ENCODE measurements around the gene FHAD1.

Gene FHAD1

GRCh38 chr1:15326691-15327588, 79.9 kb downstream of the FHAD1 start:
- peak; percentile 41 for DNase-seq (ENCODE audit: low spot score)

GRCh38 chr1:15328351-15329103, 81.5 kb downstream of the FHAD1 start:
- DNase-seq (ENCODE audit: low spot score), result peak; percentile 45

- DNase-seq (ENCODE audit: low spot score), result peak; percentile 70
Observed at GRCh38 chr1:15329104-15329820, 82.2 kb downstream of the FHAD1 start.

- no peak for DNase-seq (ENCODE audit: low spot score)
Observed at GRCh38 chr1:15330028-15330427, 83.0 kb downstream of the FHAD1 start.

DNA sequence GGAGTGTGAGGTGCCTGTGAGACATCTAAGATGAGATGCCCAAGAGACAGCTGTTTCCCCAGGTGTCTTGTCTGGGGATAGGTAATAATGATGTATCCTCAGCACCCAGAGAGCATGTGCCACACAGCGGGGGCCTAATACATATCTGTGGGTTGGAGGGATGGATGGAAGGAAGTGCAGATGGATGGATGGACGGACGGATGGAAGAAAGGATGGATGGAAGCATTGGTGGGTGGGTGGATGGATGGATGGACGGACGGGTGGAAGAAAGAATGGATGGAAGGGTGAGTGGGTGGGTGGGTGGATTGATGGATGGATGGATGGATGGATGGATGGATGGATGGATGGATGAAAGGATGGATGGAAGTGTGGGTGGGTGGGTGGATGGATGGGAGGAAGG, 84.2 kb downstream of the FHAD1 start:
- DNase-seq (ENCODE audit: low spot score), result no peak

DNA sequence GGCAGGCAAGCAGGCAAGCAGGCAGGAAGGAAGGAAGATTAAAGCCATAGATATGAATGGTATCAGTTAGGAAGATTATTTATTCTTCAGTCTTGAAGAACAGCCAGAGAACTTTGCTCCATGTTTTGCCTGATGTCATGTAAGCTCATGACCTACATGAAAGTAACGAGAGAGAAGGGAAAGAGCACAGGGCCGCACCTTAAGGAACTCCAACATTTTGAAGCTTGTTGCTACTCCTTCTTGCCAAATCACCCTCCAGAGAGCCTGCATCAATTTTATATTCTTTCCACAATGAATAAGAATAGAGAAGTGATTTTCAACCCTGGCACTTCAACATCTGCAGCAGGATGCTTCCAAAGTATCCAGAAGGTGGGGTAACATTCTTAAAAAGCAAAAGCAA, 84.7 kb downstream of the FHAD1 start:
- DNase-seq (ENCODE audit: low spot score), result no peak

DNA sequence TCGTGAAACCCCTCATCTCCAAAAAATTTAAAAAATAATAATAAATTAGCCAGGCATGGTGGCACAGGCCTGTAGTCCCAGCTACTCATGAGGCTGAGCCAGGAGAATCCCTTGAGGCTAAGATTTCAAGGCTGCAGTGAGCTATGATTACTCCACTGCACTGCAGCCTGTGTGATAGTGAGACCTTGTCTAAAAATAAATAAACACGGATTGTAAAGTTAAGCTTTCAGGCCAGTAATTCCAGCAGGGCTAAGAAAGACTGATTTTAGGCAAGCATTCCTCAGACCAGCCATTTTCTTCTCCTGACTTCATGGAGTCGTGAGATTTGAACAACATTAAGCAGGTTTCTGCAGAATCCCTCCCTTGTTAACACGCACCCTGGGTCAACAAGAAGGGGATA, 85.5 kb downstream of the FHAD1 start:
- no peak for DNase-seq (ENCODE audit: low spot score)

DNA sequence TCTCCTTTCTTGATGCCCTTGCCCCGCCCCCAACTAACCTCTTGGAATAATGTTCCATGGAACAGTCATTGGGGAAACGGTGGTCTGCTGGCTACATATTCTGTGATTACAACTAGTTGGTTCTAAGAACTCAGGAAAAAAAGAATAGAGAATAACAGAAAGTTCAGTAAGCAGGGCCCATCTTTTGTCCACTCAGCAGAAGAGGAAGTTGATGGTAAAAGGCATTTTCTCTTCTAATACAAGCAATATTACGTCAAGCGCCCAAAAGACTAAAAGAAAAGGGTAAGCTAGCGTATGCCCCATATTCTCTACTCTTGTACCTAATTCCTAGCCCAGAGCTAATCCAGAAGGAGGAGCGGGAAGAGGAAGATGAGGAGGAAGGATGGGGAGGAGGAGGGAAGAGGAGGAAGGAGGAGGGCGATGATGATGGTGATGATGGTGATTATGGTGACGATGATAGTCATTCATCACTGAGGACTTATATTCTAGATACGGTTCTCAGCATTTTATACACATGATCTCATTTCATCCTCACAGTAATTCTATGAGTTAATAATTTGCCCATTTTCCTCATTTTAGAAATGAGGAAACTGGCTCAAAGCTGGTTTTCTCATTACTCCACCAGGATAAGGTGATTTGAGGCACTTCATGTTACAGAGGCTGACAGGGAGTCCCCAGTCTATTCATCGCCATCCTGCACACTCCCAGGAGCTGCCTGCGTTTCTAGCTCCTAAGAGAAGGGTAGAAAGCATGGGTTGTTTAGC, 86.1 kb downstream of the FHAD1 start:
- DNase-seq (ENCODE audit: low spot score), result no peak

DNA sequence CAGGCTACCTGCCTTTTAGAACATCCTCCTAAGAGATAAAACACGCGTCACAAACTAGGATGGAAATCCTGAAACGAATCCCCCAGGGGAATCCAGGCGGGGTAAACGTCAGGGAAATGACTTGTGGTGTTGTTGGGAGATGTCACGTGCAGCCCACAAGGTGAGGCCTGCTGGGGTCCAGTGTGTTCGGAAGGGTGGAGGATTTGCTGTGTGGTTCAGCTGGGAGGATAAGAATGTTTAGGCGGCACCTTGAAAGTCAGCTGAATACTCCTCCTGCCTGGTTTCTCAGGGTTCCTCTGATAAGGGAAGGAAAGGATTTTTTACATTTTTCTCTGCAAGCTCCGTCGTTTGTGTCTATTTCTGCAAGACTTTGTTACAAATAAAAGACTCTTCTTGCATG, 88.0 kb downstream of the FHAD1 start:
- no peak for DNase-seq (ENCODE audit: low spot score)

- no peak for DNase-seq (ENCODE audit: low spot score)
Observed at GRCh38 chr1:15336866-15337265, 89.8 kb downstream of the FHAD1 start.

DNA sequence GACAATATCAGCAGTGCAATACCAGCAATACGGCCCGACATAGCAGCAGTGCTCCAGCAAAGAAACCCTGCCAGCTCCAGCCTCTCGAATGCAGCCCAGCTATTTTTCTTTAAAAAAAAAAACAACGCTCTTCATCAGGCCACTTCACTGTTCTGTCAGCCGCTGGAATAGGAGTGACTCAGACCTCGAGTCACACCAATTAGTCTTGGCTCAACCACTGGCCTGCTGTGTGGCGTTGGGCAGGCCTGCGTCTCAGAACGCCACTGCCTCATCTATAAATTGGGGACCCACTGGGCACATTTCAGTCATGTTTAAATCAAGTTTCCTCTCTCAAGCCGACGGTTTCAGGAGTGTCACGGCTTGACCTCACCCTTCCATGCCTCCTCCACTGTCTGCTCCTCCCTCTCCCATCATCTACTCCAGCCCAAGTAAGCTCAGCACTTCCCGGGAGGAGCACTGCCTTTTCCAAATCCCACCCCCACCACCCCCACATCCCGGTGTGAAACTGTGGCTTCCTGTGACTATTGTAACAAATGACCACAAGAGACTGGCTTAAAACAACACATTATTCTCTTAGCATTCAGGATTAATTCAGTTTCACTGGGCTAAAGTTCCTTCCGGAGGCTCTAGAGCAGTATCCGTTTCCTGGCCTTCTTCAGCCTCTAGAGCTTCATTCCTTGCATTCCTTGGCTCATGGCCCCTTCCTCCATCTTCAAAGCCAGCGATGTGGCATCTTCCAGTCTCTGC, 90.8 kb downstream of the FHAD1 start:
- peak; percentile 83 for DNase-seq (ENCODE audit: low spot score)

DNA sequence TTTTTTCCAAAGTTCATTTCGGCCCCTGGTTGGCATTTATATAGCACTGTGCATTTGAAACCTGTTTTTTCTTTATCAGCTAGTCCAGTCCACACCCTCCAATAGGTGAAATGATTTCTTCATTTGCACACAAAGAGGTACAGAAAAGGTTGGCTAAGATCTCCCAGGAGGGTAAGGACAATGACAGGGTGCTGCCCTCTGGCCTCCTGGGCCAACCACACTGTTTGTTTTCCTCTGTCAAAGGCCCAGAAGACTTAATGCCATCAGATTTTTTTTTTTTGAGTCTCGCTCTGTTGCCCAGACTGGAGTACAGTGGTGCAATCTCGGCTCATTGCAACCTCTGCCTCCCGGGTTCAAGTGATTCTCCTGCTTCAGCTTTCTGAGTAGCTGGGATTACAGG, 92.5 kb downstream of the FHAD1 start:
- no peak for DNase-seq (ENCODE audit: low spot score)

DNA sequence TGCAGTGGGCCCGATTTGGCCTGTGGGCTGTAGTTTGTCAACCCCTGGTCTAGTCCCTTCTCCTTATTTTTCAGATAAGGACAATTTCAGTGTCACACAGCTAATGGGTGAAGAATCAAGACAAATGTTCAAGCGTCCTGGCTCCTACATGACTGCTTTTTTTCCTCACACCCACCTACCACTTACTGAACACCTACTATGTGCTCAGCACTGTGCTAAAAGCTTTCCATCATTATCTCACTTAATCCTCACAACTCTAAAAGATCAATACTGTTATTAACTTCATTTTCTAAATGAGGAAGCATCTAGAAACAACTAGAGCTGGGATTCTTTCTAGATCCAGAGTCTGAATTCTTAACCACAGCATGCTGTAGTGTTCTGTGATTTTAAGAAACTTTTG, 94.2 kb downstream of the FHAD1 start:
- no peak for DNase-seq (ENCODE audit: low spot score)

DNA sequence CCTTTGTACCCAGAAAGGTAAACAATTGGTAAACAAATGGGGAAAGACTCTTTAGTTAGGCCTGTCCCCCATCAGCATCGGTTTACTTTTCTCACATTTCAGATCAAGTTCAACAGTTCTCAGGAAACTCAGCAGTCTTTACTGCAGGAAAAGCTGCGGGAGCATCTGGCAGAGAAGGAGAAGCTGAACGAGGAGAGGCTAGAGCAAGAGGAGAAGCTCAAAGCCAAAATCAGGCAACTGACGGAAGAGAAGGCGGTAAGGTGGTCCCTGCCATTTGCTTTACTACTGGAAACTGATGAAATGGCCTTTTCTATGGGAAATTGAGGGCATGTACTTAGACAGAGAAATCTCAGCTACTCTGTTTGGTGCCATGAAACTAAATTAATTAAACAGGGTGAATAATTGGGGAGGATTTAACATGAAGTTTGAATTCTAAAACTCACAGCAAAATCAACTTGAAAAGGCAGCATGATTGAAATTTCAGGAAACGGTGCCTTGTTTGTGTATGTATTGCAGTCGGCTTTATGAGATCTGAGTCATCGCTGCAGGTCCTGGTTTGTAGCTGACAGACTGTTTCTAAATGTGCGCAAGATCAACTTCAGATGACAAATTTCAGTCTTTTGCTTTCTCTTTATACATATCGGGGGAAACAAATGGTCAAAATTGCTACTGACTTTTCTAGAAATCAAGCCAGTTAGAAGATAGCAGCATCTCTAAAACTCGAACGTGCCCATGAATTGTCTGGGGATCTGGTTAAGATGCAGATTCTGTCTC, 94.8 kb downstream of the FHAD1 start:
- peak; percentile 30 for DNase-seq (ENCODE audit: low spot score)

- DNase-seq (ENCODE audit: low spot score), result no peak
Observed at GRCh38 chr1:15342408-15342967, 95.5 kb downstream of the FHAD1 start.

DNA sequence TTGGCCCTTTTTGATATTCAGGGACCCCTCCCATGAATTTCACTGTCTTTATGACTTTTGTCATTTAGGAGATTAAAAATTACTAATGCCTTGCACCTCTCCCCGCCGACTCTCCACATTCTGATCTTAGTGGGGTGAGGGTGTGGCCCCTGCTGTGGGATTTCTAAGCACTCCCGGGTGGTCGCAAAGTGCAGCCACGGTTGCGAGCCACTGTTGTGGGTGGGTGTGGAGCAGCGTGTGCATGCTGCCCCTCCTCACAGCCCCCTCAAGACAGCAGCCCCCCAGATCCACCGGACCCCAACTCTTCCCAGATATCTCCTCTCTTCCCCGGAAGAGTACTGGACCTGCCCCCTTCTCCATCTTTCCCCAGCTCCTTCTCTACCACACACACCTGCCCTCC, 96.1 kb downstream of the FHAD1 start:
- DNase-seq (ENCODE audit: low spot score), result no peak

- DNase-seq (ENCODE audit: low spot score), result no peak
Observed at GRCh38 chr1:15343729-15344128, 96.7 kb downstream of the FHAD1 start.

DNA sequence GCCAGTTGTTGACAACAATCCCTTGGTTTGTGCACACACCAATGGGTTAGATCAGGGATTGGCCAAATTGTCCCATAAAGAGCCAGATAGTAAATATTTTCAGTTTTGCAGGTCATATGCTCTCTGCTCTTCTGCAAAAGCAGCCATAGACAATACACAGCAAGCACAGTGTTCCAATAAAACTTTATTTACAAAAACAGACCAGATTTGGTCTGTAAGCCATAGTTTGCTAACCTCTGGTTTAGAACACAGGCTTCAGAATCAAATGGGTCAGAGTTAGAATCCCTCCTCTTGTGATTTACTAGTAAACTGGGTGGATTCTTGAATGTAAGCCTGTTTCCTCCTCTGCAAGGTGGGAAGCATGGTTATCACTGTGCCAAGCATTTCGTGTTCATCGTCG, 97.4 kb downstream of the FHAD1 start:
- no peak for DNase-seq (ENCODE audit: low spot score)

GRCh38 chr1:15344800-15345704, 98.0 kb downstream of the FHAD1 start:
- no peak for DNase-seq (ENCODE audit: low spot score)
